ENCODE results near the gene IFNLR1. TPM values are rescaled to one million over a fixed set of nuclear protein-coding genes. Genes with fewer than 3 reads are reported as not detected.

Gene IFNLR1
- total and polyA plus RNA-seq, 8 donors = 2.3 to 8.4 (median 4.0) TPM

GRCh38 chr1:24199291-24199900 is 12.3 kb upstream of the IFNLR1 start:
- Histone ChIP-seq H3K4me1 (peaks cover 0 to 6% (median 0%) of the 10 kb centered on the region in 3 donors), H3K4me3 (no peak overlapping the region), H3K27ac (no peak overlapping the region), H3K36me3 (no peaks in the 10 kb centered on the region), H3K9me3 (no peaks in the 10 kb centered on the region), H3K27me3 (no peaks in the 10 kb centered on the region)
- FAIRE-seq (no peak), ATAC-seq (peak; percentile 55 to 75 (median 72)), DNase-seq (peak in 3 of 6 donors; percentile 40 to 58 (median 57))
- intact Hi-C loops (cut with DNase I) = loop anchor here in 1 of 3 donors (2.0 kb wide), 1 partner anchor 191 kb away; no protein-coding TSS in a partner anchor
- 25 to 27% methylated on average over 15 of the region's 15 CpGs for WGBS, 2 donors
- TF ChIP-seq CTCF (IDR thresholded peaks at IDR 0.05) = peak; percentile 71 to 84 (median 78)

GRCh38 chr1:24198766-24199165 is 11.7 kb upstream of the IFNLR1 start:
- Histone ChIP-seq H3K36me3 (no peaks in the 10 kb centered on the region), H3K27ac (no peak overlapping the region), H3K4me3 (no peak overlapping the region), H3K4me1 (peaks cover 0 to 6% (median 0%) of the 10 kb centered on the region in 3 donors), H3K27me3 (no peaks in the 10 kb centered on the region), H3K9me3 (no peaks in the 10 kb centered on the region)
- FAIRE-seq (no peak), ATAC-seq (no peak), DNase-seq (no peak)
- WGBS, 2 donors = 27 to 46% methylated on average over 8 of the region's 8 CpGs
- no peak for TF ChIP-seq CTCF (IDR thresholded peaks at IDR 0.05)
- intact Hi-C loops (cut with DNase I) = loop anchor here in 1 of 3 donors (2.0 kb wide), 1 partner anchor 192 kb away; no protein-coding TSS in a partner anchor

- H3K9me3 ChIP-seq = no peaks in the 10 kb centered on the region
- H3K27me3 ChIP-seq = no peaks in the 10 kb centered on the region
- FAIRE-seq = no peak
- H3K36me3 ChIP-seq = no peaks in the 10 kb centered on the region
- no peak for ATAC-seq
- 88% methylated on average over 22 of the region's 22 CpGs for WGBS, 2 donors
- no peak for TF ChIP-seq CTCF (IDR thresholded peaks at IDR 0.05)
- H3K4me3 ChIP-seq = no peak overlapping the region
- H3K27ac ChIP-seq = no peak overlapping the region
- no peaks in the 10 kb centered on the region for H3K4me1 ChIP-seq
- DNase-seq = no peak
- intact Hi-C loops (cut with DNase I) = no loop called here
Measured at GRCh38 chr1:24195874-24196273, 8.8 kb upstream of the IFNLR1 start.

GRCh38 chr1:24195136-24195535 is 8.0 kb upstream of the IFNLR1 start:
- 83 to 84% methylated on average over 2 of the region's 2 CpGs for WGBS, 2 donors
- no peak for TF ChIP-seq CTCF (IDR thresholded peaks at IDR 0.05)
- no peaks in the 10 kb centered on the region for H3K27me3 ChIP-seq
- ATAC-seq = no peak
- no peaks in the 10 kb centered on the region for H3K9me3 ChIP-seq
- no peak overlapping the region for H3K4me3 ChIP-seq
- H3K4me1 ChIP-seq = no peaks in the 10 kb centered on the region
- intact Hi-C loops (cut with DNase I) = no loop called here
- no peaks in the 10 kb centered on the region for H3K36me3 ChIP-seq
- H3K27ac ChIP-seq = no peak overlapping the region
- no peak for FAIRE-seq
- no peak for DNase-seq

- Histone ChIP-seq H3K27me3 (no peaks in the 10 kb centered on the region), H3K27ac (no peak overlapping the region), H3K9me3 (no peaks in the 10 kb centered on the region), H3K4me3 (no peak overlapping the region), H3K36me3 (no peaks in the 10 kb centered on the region), H3K4me1 (no peaks in the 10 kb centered on the region)
- TF ChIP-seq CTCF (IDR thresholded peaks at IDR 0.05) = no peak
- no peak for DNase-seq
- peak in 1 of 4 donors; percentile 16 for ATAC-seq
- 69 to 81% methylated on average over 4 of the region's 4 CpGs for WGBS, 2 donors
- FAIRE-seq = no peak
- intact Hi-C loops (cut with DNase I) = no loop called here
Measured at GRCh38 chr1:24193046-24193445, 6.0 kb upstream of the IFNLR1 start.
